H1 (cell line): Measurements from ENCODE around the gene POC1B.

Source experiments
- CHD2 ChIP-seq: IDR thresholded peaks from 2 replicates; pipeline ENCODE4 v1.6.1; 2012; ENCODE audit warnings: low read length, improper control_type of control experiment
- EZH2 ChIP-seq: fragments of 200-600 bp; sonication (generic); IDR thresholded peaks from 2 replicates; pipeline ENCODE4 v1.7.1; 2012; ENCODE audit warnings: low read depth, mild to moderate bottlenecking, moderate library complexity, low read length, inconsistent platforms; ENCODE audit not compliant: severe bottlenecking
- GABPA ChIP-seq: IDR thresholded peaks from 2 replicates; pipeline ENCODE4 v1.6.1; 2011; ENCODE audit warnings: mild to moderate bottlenecking, low read length, moderate library complexity, borderline replicate concordance; ENCODE audit not compliant: insufficient read depth
- HDAC6 ChIP-seq: IDR thresholded peaks from one replicate; pipeline ENCODE4 v1.7.1; 2012; ENCODE audit warnings: low read depth, mild to moderate bottlenecking, inconsistent platforms, low read length, moderate library complexity
- JUN ChIP-seq: IDR thresholded peaks from 2 replicates; pipeline ENCODE4 v1.6.1; 2011; ENCODE audit warnings: low read depth, mild to moderate bottlenecking, improper control_type of control experiment, low read length
- KDM5A ChIP-seq: fragments of 200-600 bp; IDR thresholded peaks from 2 replicates; pipeline ENCODE4 v1.7.1; 2012; ENCODE audit warnings: mild to moderate bottlenecking, low read length, inconsistent platforms, mixed read lengths
- MAFK ChIP-seq: IDR thresholded peaks from 2 replicates; pipeline ENCODE4 v1.6.1; 2012; ENCODE audit warnings: low read depth, mild to moderate bottlenecking, improper control_type of control experiment, low read length
- POLR2A ChIP-seq, 2 experiments: IDR thresholded peaks; 1 replicate in 1 of 2; 2 replicates in 1 of 2; pipeline ENCODE4 v1.6.1; 2011; ENCODE audit warnings: low read depth in 2 of 2, low read length in 2 of 2, mild to moderate bottlenecking in 2 of 2; ENCODE audit errors: control extremely low read depth in 1 of 2
- POLR2AphosphoS5 ChIP-seq: IDR thresholded peaks from 2 replicates; pipeline ENCODE4 v1.6.1; 2011; ENCODE audit warnings: low read depth, low read length
- RAD21 ChIP-seq, 2 experiments: IDR thresholded peaks in 1 of 2; conservative IDR thresholded peaks in 1 of 2; 2 replicates each; pipeline ENCODE4 v1.6.1; 2011; ENCODE audit warnings: low read depth in 2 of 2, low read length in 2 of 2, improper control_type of control experiment in 1 of 2, inconsistent platforms in 1 of 2, mild to moderate bottlenecking in 1 of 2, moderate library complexity in 1 of 2
- SIN3A ChIP-seq, 2 experiments: IDR thresholded peaks in 1 of 2; conservative IDR thresholded peaks in 1 of 2; 2 replicates each; pipeline ENCODE4 v1.6.1; 2011 to 2012; ENCODE audit warnings: low read length in 2 of 2, improper control_type of control experiment in 1 of 2, low read depth in 1 of 2, mild to moderate bottlenecking in 1 of 2
- TAF1 ChIP-seq: IDR thresholded peaks from 2 replicates; pipeline ENCODE4 v1.6.1; 2011; ENCODE audit warnings: mild to moderate bottlenecking, low read depth, low read length
- TF ChIP-seq, protein P1 (sequence below), 3 experiments: IDR thresholded peaks; 1 replicate in 2 of 3; 2 replicates in 1 of 3; pipeline versions ENCODE4 v1.5.1 to v1.6.1; 2011; ENCODE audit warnings: low read length in 3 of 3, mild to moderate bottlenecking in 3 of 3, inconsistent platforms in 2 of 3, low read depth in 1 of 3, moderate library complexity in 1 of 3; ENCODE audit not compliant: insufficient read depth in 1 of 3; ENCODE audit errors: control extremely low read depth in 1 of 3
- TF ChIP-seq, protein P2 (sequence below): IDR thresholded peaks from 2 replicates; pipeline ENCODE4 v1.6.1; 2012; ENCODE audit warnings: inconsistent platforms

- no peak for TF ChIP-seq POLR2A (IDR thresholded peaks at IDR 0.05; ENCODE audit: control extremely low read depth in 1 of 2, low read depth in 2 of 2, low read length in 2 of 2)
- no peak for TF ChIP-seq JUN
- no peak for TF ChIP-seq SIN3A (conservative IDR thresholded peaks at IDR 0.05 in 1 of 2, IDR thresholded peaks at IDR 0.05 in 1 of 2; ENCODE audit: low read depth in 1 of 2, low read length in 2 of 2)
- TF ChIP-seq, protein P1, sequence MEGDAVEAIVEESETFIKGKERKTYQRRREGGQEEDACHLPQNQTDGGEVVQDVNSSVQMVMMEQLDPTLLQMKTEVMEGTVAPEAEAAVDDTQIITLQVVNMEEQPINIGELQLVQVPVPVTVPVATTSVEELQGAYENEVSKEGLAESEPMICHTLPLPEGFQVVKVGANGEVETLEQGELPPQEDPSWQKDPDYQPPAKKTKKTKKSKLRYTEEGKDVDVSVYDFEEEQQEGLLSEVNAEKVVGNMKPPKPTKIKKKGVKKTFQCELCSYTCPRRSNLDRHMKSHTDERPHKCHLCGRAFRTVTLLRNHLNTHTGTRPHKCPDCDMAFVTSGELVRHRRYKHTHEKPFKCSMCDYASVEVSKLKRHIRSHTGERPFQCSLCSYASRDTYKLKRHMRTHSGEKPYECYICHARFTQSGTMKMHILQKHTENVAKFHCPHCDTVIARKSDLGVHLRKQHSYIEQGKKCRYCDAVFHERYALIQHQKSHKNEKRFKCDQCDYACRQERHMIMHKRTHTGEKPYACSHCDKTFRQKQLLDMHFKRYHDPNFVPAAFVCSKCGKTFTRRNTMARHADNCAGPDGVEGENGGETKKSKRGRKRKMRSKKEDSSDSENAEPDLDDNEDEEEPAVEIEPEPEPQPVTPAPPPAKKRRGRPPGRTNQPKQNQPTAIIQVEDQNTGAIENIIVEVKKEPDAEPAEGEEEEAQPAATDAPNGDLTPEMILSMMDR (IDR thresholded peaks at IDR 0.05; ENCODE audit: control extremely low read depth in 1 of 3, insufficient read depth in 1 of 3, low read depth in 1 of 3, low read length in 3 of 3), result no peak
- TF ChIP-seq MAFK, result no peak
- TF ChIP-seq HDAC6, result no peak
- TF ChIP-seq, protein P2, sequence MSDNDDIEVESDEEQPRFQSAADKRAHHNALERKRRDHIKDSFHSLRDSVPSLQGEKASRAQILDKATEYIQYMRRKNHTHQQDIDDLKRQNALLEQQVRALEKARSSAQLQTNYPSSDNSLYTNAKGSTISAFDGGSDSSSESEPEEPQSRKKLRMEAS, result no peak
- no peak for TF ChIP-seq GABPA
- TF ChIP-seq POLR2AphosphoS5, result no peak
- no peak for TF ChIP-seq KDM5A
- no peak for TF ChIP-seq RAD21 (IDR thresholded peaks at IDR 0.05 in 1 of 2, conservative IDR thresholded peaks at IDR 0.05 in 1 of 2; ENCODE audit: low read depth in 2 of 2, low read length in 2 of 2)
- TF ChIP-seq CHD2, result no peak
- TF ChIP-seq EZH2, result no peak
- no peak for TF ChIP-seq TAF1
Measured at GRCh38 chr12:89370850-89371249, 155.0 kb downstream of the POC1B start.
